GM12801 (cell line): Measurements from ENCODE around the gene IFRD1.

Experiments
- TF ChIP-seq, protein P1 (sequence below): IDR thresholded peaks from one replicate; pipeline ENCODE4 v1.5.1; 2011; ENCODE audit warnings: control low read depth; ENCODE audit not compliant: insufficient read length; ENCODE audit errors: extremely low read depth

IFRD1 gene, protein sequence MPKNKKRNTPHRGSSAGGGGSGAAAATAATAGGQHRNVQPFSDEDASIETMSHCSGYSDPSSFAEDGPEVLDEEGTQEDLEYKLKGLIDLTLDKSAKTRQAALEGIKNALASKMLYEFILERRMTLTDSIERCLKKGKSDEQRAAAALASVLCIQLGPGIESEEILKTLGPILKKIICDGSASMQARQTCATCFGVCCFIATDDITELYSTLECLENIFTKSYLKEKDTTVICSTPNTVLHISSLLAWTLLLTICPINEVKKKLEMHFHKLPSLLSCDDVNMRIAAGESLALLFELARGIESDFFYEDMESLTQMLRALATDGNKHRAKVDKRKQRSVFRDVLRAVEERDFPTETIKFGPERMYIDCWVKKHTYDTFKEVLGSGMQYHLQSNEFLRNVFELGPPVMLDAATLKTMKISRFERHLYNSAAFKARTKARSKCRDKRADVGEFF

GRCh38 chr7:112449902-112450806 lies at the start of gene IFRD1:
TSS of gene IFRD1 (plus strand) at chr7:112450460. CDS start at chr7:112450689, 229 bp downstream.
- TF ChIP-seq, protein P1, sequence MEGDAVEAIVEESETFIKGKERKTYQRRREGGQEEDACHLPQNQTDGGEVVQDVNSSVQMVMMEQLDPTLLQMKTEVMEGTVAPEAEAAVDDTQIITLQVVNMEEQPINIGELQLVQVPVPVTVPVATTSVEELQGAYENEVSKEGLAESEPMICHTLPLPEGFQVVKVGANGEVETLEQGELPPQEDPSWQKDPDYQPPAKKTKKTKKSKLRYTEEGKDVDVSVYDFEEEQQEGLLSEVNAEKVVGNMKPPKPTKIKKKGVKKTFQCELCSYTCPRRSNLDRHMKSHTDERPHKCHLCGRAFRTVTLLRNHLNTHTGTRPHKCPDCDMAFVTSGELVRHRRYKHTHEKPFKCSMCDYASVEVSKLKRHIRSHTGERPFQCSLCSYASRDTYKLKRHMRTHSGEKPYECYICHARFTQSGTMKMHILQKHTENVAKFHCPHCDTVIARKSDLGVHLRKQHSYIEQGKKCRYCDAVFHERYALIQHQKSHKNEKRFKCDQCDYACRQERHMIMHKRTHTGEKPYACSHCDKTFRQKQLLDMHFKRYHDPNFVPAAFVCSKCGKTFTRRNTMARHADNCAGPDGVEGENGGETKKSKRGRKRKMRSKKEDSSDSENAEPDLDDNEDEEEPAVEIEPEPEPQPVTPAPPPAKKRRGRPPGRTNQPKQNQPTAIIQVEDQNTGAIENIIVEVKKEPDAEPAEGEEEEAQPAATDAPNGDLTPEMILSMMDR = no peak

GRCh38 chr7:112404321-112404720 lies 45.9 kb upstream of the IFRD1 start:
- TF ChIP-seq, protein P1 = no peak

DNA sequence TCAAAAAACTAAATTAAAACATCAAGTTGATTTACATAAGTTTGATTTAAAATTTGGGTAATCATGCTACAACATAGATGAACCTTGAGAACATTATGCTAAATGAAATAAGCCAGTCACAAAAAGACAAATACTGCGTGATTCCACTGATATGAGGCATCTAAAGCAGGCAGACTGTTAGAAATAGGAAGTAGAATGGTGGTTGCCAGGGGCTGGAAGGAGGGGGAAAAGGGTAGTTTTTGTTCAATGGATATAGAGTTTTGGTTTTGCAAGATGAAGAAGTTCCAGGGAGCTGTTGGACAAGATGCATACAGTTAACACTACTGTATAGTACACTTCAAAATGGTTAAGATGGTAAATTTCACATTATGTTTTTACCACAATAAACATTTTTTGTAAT lies 45.0 kb upstream of the IFRD1 start:
- TF ChIP-seq, protein P1 = no peak

DNA sequence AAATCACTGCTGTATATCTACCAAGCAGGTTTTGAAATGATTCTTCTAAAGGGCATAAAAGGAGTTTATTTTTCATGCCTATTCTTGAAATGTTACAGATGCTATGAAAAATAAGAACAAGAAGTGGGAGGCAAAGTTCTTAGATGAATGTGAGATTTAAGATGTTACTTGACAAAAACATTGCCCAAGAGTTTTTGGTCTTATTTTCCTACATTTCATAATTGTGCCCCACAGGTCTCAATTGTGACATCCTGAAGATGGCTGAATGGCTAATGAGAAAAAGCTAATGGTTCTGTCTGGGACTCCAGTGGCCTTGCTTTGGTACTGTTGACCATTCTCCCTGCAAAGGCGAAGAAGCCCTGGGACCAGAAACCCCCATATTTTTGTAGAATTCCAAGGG lies 43.0 kb upstream of the IFRD1 start:
- TF ChIP-seq, protein P1 = no peak

- TF ChIP-seq, protein P1 = no peak
These were observed 40.2 kb upstream of the IFRD1 start for GRCh38 chr7:112410092-112410491.

- TF ChIP-seq, protein P1 = no peak
These were observed 39.0 kb upstream of the IFRD1 start for GRCh38 chr7:112411186-112411795.
